ENCODE data around the gene SCYGR4.

DNA sequence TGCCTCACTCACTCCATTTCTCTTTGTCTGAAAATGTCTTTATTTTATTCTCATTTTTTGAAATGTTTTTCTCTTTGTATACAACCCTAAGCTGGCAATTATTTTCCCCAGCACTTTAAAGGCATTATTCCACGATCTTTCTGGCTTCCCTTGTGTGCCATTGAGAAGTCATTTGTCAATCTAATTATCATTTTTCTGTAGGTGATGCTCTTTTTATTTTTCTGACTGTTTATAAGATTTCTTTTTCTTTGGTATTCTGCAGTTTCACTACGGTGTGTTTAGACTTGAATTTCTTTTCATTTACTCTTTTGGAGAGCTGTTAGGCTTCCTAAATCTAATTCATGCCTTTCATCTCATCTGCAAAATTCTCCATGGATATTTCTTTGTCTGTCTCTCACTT, 8.1 kb downstream of the SCYGR4 start:
- TF ChIP-seq CBX5 (IDR thresholded peaks at IDR 0.05; ENCODE audit: borderline replicate concordance, low read depth) (no peak), YY1 (IDR thresholded peaks at IDR 0.05; ENCODE audit: borderline replicate concordance in 1 of 3, control insufficient read depth in 1 of 3, extremely low read depth in 1 of 3, insufficient read depth in 3 of 3, insufficient read length in 1 of 3, insufficient replicate concordance in 2 of 3, low read depth in 1 of 3, low read length in 2 of 3) (no peak), GTF2E2 (tag; IDR thresholded peaks at IDR 0.05) (no peak), POLR2A (conservative IDR thresholded peaks at IDR 0.05) (no peak), NFYB (IDR thresholded peaks at IDR 0.05; ENCODE audit: extremely low read depth, insufficient read length) (no peak)
- TF ChIP-seq, protein P1, sequence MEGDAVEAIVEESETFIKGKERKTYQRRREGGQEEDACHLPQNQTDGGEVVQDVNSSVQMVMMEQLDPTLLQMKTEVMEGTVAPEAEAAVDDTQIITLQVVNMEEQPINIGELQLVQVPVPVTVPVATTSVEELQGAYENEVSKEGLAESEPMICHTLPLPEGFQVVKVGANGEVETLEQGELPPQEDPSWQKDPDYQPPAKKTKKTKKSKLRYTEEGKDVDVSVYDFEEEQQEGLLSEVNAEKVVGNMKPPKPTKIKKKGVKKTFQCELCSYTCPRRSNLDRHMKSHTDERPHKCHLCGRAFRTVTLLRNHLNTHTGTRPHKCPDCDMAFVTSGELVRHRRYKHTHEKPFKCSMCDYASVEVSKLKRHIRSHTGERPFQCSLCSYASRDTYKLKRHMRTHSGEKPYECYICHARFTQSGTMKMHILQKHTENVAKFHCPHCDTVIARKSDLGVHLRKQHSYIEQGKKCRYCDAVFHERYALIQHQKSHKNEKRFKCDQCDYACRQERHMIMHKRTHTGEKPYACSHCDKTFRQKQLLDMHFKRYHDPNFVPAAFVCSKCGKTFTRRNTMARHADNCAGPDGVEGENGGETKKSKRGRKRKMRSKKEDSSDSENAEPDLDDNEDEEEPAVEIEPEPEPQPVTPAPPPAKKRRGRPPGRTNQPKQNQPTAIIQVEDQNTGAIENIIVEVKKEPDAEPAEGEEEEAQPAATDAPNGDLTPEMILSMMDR (IDR thresholded peaks at IDR 0.05 in 2 of 3, conservative IDR thresholded peaks at IDR 0.05 in 1 of 3; ENCODE audit: insufficient read depth in 2 of 3, low read depth in 1 of 3, low read length in 3 of 3), result no peak
- TF ChIP-seq, protein P2, sequence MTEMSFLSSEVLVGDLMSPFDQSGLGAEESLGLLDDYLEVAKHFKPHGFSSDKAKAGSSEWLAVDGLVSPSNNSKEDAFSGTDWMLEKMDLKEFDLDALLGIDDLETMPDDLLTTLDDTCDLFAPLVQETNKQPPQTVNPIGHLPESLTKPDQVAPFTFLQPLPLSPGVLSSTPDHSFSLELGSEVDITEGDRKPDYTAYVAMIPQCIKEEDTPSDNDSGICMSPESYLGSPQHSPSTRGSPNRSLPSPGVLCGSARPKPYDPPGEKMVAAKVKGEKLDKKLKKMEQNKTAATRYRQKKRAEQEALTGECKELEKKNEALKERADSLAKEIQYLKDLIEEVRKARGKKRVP (CRISPR knock-in tag; IDR thresholded peaks at IDR 0.05), result no peak
- TF ChIP-seq, protein P3, sequence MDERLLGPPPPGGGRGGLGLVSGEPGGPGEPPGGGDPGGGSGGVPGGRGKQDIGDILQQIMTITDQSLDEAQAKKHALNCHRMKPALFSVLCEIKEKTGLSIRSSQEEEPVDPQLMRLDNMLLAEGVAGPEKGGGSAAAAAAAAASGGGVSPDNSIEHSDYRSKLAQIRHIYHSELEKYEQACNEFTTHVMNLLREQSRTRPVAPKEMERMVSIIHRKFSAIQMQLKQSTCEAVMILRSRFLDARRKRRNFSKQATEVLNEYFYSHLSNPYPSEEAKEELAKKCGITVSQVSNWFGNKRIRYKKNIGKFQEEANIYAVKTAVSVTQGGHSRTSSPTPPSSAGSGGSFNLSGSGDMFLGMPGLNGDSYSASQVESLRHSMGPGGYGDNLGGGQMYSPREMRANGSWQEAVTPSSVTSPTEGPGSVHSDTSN (CRISPR knock-in tag; IDR thresholded peaks at IDR 0.05; ENCODE audit: low read depth), result no peak
- TF ChIP-seq, protein P3 (tag; conservative IDR thresholded peaks at IDR 0.05; ENCODE audit: low read depth), result no peak
- TF ChIP-seq, protein P4, sequence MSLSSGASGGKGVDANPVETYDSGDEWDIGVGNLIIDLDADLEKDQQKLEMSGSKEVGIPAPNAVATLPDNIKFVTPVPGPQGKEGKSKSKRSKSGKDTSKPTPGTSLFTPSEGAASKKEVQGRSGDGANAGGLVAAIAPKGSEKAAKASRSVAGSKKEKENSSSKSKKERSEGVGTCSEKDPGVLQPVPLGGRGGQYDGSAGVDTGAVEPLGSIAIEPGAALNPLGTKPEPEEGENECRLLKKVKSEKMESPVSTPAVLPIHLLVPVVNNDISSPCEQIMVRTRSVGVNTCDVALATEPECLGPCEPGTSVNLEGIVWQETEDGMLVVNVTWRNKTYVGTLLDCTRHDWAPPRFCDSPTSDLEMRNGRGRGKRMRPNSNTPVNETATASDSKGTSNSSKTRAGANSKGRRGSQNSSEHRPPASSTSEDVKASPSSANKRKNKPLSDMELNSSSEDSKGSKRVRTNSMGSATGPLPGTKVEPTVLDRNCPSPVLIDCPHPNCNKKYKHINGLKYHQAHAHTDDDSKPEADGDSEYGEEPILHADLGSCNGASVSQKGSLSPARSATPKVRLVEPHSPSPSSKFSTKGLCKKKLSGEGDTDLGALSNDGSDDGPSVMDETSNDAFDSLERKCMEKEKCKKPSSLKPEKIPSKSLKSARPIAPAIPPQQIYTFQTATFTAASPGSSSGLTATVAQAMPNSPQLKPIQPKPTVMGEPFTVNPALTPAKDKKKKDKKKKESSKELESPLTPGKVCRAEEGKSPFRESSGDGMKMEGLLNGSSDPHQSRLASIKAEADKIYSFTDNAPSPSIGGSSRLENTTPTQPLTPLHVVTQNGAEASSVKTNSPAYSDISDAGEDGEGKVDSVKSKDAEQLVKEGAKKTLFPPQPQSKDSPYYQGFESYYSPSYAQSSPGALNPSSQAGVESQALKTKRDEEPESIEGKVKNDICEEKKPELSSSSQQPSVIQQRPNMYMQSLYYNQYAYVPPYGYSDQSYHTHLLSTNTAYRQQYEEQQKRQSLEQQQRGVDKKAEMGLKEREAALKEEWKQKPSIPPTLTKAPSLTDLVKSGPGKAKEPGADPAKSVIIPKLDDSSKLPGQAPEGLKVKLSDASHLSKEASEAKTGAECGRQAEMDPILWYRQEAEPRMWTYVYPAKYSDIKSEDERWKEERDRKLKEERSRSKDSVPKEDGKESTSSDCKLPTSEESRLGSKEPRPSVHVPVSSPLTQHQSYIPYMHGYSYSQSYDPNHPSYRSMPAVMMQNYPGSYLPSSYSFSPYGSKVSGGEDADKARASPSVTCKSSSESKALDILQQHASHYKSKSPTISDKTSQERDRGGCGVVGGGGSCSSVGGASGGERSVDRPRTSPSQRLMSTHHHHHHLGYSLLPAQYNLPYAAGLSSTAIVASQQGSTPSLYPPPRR (CRISPR knock-in tag; IDR thresholded peaks at IDR 0.05; ENCODE audit: borderline replicate concordance), result no peak

Data from K562 (cell line).